Left renal cortex interstitium (tissue), 4 donors: ENCODE results near the gene VEGFD. TPM values are rescaled to one million over a fixed set of nuclear protein-coding genes. Genes with fewer than 3 reads are reported as not detected.
"Not testable (repeated sequence)": the region's sequence is repeated elsewhere in the genome, so short reads cannot be mapped to it uniquely, and the experiment has no call there.

Experiments
- DNase-seq, 4 donors: peaks; one replicate each; pipeline ENCODE4 v3.0.0-alpha.2; 2013; ENCODE audit warnings: low read depth in 4 of 4, low spot score in 2 of 4, missing footprints in 1 of 4
- polyA plus RNA-seq, 4 donors: library from polyadenylated mRNA; unstranded; fragments of 120-200 nt; gene quantifications; one replicate each; pipeline ENCODE4 v1.2.1, GENCODE V29; 2013; ENCODE audit not compliant: insufficient read length in 4 of 4

Gene VEGFD
- polyA plus RNA-seq, 4 donors, result 0.39 to 0.85 (median 0.61) TPM

GRCh38 chrX:15314472-15314871 lies 69.7 kb downstream of the VEGFD start:
- no peak for DNase-seq

GRCh38 chrX:15311119-15311518 lies 73.1 kb downstream of the VEGFD start:
- DNase-seq, result no peak

DNA sequence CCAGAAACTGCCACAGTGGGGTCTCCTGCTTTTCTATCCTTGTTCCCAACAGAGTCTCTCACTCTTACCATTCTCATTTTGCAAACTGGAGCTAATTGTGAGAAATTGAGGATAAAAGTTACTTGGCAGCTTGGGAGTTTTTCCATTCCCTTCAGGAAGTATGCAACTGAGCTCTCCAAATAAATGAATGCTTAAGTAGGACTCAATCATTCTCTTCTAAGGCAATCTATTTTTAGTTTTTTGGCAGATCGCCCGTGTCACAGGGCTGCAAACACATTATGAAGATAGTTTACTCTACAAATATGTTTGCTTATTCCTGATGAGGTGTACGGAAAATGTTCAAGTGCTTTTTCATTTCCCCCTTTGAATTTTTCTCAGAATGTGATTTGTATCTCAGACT lies 74.1 kb downstream of the VEGFD start:
- DNase-seq, result peak in 1 of 4 donors; percentile 22

GRCh38 chrX:15305899-15306298 lies 78.3 kb downstream of the VEGFD start:
- DNase-seq, result not testable (repeated sequence)

- no peak for DNase-seq
Observed at GRCh38 chrX:15301924-15302323, 82.3 kb downstream of the VEGFD start.

GRCh38 chrX:15299941-15300851 lies 84.0 kb downstream of the VEGFD start:
- no peak for DNase-seq

- no peak for DNase-seq
Observed at GRCh38 chrX:15298780-15299179, 85.4 kb downstream of the VEGFD start.

DNA sequence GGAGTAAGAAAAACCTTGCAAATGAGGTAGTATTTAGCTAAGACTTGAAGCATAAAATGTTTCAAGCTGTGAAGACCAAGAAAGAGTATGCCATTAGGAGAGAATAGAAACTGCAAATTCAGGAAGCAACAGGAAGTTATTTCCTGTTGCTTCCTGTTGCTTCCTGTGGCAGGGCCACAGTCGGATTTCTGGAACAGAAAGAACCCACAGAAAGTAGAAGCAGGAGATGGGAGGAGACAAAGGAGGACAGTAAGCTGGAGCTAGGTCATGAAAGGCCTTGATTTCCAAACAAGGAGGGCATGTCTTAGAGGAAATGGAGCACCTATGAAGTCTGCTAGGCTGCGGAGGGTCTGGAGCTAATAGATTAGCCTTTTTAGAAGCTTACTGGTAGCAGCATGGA lies 86.0 kb downstream of the VEGFD start:
- DNase-seq, result no peak

Other genes with a start within 250 kb of the VEGFD start
- 10 to 100 TPM; 11.2 to 14.5 (median 13.1) TPM for gene ASB9, start 114.3 kb downstream of the VEGFD start, polyA plus RNA-seq
- under 1 TPM in 1 of 4 donors, not detected in 3; 0.08 TPM for gene ASB11, start 68.8 kb downstream of the VEGFD start, polyA plus RNA-seq
- 10 to 100 TPM; 13.4 to 22.8 (median 16.9) TPM for gene PIGA, start 48.9 kb downstream of the VEGFD start, polyA plus RNA-seq
- gene PIR, start 108.9 kb upstream of the VEGFD start, polyA plus RNA-seq, result 1 to 10 TPM; 3.3 to 5.6 (median 4.5) TPM
- gene BMX, start 116.4 kb upstream of the VEGFD start, polyA plus RNA-seq, result under 1 TPM; 0.29 to 0.45 (median 0.37) TPM
- gene ACE2, start 216.5 kb upstream of the VEGFD start, polyA plus RNA-seq, result 10 to 100 TPM; 29.4 to 58.0 (median 51.3) TPM